NCI-H226 (cell line): Measurements from ENCODE around the gene POU2F3.

Source experiments
- DNase-seq: peaks from one replicate; pipeline ENCODE4 v3.0.0-alpha.2; 2015

Gene POU2F3

DNA sequence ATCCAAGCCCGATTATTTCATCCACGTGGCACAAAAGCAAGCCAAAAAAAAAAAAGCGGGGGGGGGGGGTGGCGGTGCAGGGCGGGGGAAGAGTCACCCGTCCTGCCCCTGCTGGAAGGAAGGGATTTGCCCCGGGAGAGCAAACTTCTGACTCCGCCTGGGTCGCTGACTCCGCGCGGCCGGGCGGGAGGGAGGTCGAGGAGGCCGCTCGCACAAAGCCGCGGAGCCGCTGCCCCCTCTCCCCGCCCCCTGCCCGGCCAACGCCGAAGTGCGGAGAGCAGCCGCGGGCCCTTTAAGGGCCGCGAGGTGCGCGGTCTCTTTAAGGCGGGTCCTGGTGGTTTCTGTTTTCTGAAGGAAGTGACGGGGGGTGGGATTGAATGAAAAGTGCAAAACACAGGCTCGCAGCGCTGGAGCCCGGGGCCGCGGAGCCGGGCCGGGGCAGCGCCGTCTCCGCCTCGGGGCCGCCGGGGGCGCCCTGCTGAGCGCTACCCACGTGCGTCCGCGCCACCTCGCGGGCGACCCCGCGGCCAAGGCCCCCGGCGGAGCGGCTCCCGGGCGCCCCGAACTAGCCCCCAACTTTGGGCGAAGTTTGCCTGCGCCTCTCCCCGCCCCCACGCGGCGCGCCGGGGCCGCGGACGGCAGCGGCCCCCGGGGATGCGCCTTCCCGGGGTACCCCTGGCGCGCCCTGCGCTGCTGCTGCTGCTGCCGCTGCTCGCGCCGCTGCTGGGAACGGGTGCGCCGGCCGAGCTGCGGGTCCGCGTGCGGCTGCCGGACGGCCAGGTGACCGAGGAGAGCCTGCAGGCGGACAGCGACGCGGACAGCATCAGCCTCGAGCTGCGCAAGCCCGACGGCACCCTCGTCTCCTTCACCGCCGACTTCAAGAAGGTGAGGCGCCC lies 29.1 kb upstream of the POU2F3 start, which contains the start of gene OAF:
TSS of gene OAF (plus strand) at position 407 of the 896 bp plus-strand sequence. CDS start at position 655, 248 bp downstream.
- DNase-seq, result peak; percentile 71

DNA sequence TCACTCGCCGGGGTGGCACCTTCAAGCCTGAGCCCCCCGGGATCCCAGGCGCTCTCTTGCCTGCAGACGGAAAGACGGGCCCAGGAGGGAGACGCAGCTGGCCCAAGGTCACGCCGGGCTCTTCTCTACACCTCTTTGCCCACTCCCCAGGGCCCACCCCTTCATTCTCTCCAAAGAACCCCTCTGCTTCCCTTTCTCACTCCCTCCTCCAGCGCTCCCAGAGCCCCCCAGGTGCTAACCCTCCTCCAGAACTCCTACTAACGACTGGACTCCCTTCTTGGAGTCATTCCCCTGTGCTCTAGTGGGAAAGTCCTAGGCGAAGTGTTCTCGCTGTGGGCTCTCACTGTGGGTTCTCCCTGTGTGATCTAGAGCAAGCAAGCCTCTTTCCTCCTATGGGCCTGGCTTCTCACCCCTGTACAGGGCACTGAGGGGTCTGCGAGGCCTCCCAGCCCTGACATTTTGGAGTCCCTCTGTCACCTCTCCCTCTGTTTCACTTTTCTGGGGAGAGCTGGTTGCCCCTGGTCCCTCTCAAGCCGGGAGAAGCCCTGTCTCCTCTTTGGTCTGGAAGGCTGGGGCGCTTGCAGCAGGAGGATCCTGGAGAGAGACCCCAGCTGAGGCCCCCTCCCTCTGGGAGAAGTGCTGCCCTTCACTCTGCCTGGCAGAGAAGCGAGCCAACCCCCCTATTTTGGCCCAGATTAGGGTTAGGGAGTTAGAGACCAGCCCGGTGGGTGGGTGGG lies 28.2 kb upstream of the POU2F3 start:
- no peak for DNase-seq

- no peak for DNase-seq
These were observed 27.6 kb upstream of the POU2F3 start for GRCh38 chr11:120212259-120212878.

DNA sequence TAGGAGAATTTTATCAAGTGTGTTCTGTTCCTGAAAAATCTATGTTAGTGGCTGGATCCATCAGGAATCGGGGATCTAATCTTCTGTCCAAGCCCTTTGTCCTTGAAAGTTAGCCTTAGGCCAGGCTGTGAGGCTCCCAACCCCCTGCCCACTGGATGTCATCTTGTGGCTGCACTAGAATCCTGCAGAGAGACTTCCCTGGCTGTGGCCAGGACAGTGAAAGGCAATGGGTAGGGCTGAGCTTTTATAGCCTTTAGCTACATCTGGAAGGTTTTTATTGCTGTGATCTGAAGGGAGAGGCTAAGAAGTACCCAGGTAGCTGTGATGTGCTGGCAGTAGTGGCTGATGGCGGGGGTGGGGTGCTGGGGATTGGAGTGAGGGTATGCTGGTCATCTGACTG lies 27.0 kb upstream of the POU2F3 start:
- DNase-seq, result no peak

- DNase-seq, result no peak
These were observed 25.4 kb upstream of the POU2F3 start for GRCh38 chr11:120214581-120214980.

DNA sequence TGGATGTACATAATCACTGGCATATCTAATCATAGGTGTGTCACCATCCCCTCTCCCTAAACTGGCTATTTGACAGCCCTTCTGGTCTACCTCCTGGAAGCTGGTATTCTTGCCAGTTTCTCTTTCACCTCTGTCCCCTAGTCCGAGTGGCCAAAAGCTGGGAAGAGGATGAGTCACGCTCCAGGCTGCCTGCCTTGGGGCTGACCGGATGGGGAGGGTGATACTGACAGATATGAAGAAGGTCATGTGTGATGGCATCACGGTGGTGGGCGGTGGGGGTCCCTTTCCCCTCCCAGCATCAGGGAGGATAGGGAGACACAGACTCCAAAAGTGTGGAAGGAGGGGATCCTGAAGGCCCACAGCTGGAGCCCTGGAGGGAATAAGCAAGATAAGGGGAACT lies 24.3 kb upstream of the POU2F3 start:
- peak; percentile 55 for DNase-seq

DNA sequence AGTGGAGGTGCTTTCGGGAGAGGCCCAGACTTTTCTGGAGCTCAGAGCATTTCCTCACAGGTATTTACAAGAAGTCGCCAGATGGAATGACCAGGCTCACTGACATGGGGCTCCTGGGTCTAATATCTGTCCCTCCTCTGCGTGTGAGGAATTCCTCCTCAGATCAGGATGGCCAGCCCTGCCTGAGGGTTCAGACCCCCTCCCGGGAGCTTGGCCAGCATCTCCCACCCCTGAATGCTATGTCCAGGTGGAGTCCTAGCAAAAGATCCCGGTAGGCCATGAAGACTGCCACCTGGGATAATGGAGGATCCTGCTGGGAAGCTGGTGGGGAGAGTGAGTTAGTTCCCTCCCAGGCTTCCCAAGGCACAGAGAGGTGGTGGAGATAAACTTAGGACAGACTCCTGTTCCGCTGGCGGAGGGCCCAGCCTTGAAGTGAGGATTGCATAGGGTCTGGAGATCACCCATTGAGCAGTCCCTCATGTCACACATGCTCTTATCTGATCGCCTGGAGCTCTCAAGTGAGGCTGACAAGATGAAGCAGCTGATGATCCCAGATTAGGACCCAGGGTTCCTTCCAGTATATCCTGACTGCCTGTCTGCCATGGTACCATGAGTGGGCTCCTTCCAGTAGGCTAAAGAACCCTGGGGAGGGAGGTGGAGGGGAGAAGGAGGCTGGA lies 23.4 kb upstream of the POU2F3 start:
- DNase-seq, result no peak

DNA sequence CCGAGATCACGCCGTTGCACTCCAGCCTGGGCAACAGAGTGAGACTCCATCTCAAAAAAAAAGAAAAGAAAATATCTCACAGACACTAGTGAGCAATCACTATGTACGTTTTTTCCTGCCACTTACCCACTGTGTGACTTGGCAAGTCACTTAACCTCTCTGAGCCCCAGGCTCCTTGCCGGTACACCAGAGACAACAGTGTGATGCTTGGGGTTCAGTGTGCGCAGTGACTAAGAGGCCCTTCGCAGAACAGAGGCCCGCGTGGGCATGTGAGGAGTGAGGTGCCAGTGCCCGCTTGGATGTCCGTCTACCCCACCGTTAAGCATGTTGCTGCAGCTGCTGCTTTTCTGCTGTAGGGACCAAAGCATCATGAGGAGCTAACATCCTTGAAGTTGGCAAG lies 22.4 kb upstream of the POU2F3 start:
- DNase-seq, result no peak

- DNase-seq, result no peak
These were observed 21.8 kb upstream of the POU2F3 start for GRCh38 chr11:120217941-120218694.

GRCh38 chr11:120218695-120219033 lies 21.3 kb upstream of the POU2F3 start:
- no peak for DNase-seq

GRCh38 chr11:120219232-120219937 lies 20.6 kb upstream of the POU2F3 start:
- no peak for DNase-seq

GRCh38 chr11:120219938-120220746 lies 19.8 kb upstream of the POU2F3 start:
- DNase-seq, result no peak

DNA sequence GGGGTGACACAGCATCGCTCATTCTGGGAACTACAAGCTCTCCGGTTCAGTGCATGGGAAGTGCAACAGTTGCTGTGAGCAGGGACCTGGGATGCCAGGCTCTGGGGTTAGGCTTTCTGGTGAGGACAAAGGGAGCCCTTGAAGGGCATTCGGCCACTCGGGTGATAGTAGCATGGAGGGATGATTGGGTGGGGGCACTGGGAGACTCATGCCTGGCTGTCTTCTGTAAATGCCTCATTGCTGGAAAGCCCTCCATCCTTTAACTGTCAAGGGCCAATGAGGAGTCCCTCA lies 19.2 kb upstream of the POU2F3 start:
- no peak for DNase-seq

DNA sequence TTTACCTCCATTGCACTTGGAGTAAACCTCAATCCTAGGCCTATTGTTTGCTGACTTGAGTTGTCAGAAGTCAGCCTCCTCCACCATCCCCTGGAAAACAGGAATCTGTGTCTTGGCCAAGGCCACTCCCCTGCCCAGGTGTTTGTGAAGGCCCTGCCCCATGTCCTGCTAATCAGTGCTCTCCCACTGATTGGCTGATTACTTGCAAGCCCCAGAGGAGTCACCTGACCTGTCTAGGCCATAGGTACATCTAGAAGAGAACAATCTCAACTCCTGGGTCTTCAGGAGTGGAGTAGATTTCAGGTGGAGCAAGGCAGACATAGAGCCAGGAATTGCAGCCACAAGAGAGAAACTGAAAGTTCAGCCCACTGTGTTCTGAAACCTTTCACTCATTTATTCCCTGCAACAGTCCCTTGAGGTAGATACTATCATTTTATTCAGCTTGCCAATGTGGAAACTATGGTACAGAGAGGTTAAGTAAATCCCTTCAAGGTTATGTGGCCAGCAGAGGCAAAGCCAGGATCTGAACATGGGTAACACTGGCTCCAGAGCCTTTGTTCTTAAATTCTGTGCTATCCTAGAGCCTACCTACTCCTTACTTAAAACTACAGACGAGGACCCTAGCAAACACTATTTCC lies 18.7 kb upstream of the POU2F3 start:
- DNase-seq, result no peak

DNA sequence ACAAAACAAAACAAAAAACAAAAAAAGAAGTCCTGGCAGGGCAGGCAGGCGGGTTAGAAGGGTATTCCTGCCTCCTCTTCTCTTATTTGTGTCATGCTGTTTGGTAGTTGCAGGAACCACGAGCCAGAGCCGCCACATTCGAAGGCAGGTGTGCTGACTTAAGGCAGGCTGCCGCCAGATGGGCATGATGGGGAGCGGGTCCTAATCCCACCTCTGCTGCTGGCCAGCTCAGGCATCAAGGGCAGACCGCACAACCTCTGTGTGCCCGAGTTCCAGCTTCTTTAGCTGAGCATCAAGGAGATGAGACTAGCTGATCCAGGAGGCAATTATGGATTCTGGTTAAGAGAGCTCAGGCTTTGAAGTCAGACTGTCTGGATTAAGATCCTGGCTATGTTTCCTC lies 17.0 kb upstream of the POU2F3 start:
- DNase-seq, result no peak

DNA sequence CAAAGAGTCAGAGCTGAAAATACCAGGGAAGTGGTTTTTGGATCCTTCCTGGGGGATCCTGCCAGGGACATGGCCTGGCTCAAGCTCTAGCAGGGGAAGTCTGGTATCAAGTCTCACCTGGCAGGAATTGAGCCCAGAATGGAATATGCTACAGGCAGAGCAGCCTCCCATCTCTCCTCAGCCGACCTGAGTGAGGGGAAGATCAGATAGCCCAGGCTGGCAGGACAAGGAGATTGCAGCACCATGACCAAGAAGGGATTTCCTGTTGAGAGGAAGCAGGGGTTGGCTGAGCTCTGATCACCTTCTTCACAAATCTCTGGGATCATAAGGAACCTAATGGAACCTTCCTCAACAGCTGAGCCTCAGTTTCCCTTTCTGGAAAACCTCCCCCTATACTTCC lies 16.1 kb upstream of the POU2F3 start:
- no peak for DNase-seq

- no peak for DNase-seq
These were observed 15.6 kb upstream of the POU2F3 start for GRCh38 chr11:120224361-120224760.

GRCh38 chr11:120224972-120225909 lies 14.7 kb upstream of the POU2F3 start:
- no peak for DNase-seq

- DNase-seq, result no peak
These were observed 13.7 kb upstream of the POU2F3 start for GRCh38 chr11:120226242-120226641.
